Kidney tubule cell (primary cell): Measurements from ENCODE around the gene HNRNPH1.
"Not testable (repeated sequence)": the region's sequence is repeated elsewhere in the genome, so short reads cannot be mapped to it uniquely, and the experiment has no call there.

ENCODE experiments used
- DNase-seq: peaks from one replicate; pipeline ENCODE4 v3.0.0-alpha.2; 2018; ENCODE audit warnings: low spot score

Gene HNRNPH1

GRCh38 chr5:179623003-179623905, at the start of gene HNRNPH1:
Gene HNRNPH1, minus strand, starts transcription at chr5:179623671. Its CDS starts 538 bp downstream, at chr5:179623133.
- DNase-seq, result peak; percentile 99

- DNase-seq, result peak; percentile 41
Measured at GRCh38 chr5:179668391-179668790, 44.9 kb upstream of the HNRNPH1 start.

GRCh38 chr5:179661647-179662046, 38.2 kb upstream of the HNRNPH1 start:
- not testable (repeated sequence) for DNase-seq

- DNase-seq, result peak; percentile 21
Measured at GRCh38 chr5:179658179-179658856, 34.8 kb upstream of the HNRNPH1 start.

- not testable (repeated sequence) for DNase-seq
Measured at GRCh38 chr5:179657302-179658178, 34.1 kb upstream of the HNRNPH1 start.

- not testable (repeated sequence) for DNase-seq
Measured at GRCh38 chr5:179653135-179653534, 29.7 kb upstream of the HNRNPH1 start.

GRCh38 chr5:179650245-179650644, 26.8 kb upstream of the HNRNPH1 start:
- DNase-seq, result not testable (repeated sequence)

- DNase-seq, result not testable (repeated sequence)
Measured at GRCh38 chr5:179649166-179649703, 25.8 kb upstream of the HNRNPH1 start.

GRCh38 chr5:179648410-179648809, 24.9 kb upstream of the HNRNPH1 start:
- DNase-seq, result no peak

GRCh38 chr5:179644766-179645165, 21.3 kb upstream of the HNRNPH1 start:
- not testable (repeated sequence) for DNase-seq

- DNase-seq, result not testable (repeated sequence)
Measured at GRCh38 chr5:179643141-179643920, 19.9 kb upstream of the HNRNPH1 start.

GRCh38 chr5:179642626-179643025, 19.2 kb upstream of the HNRNPH1 start:
- DNase-seq, result not testable (repeated sequence)

GRCh38 chr5:179641745-179642144, 18.3 kb upstream of the HNRNPH1 start:
- not testable (repeated sequence) for DNase-seq

- not testable (repeated sequence) for DNase-seq
Measured at GRCh38 chr5:179639296-179639695, 15.8 kb upstream of the HNRNPH1 start.

GRCh38 chr5:179634370-179635172, 11.1 kb upstream of the HNRNPH1 start:
- not testable (repeated sequence) for DNase-seq

GRCh38 chr5:179633501-179634369, 10.3 kb upstream of the HNRNPH1 start:
- not testable (repeated sequence) for DNase-seq

GRCh38 chr5:179624841-179625271, 1.4 kb upstream of the HNRNPH1 start:
- no peak for DNase-seq

GRCh38 chr5:179623906-179624741, 653 bp upstream of the HNRNPH1 start:
- DNase-seq, result peak; percentile 75
